HEK293 (cell line): ENCODE measurements around the gene AGO1.
"Not testable (repeated sequence)": the region's sequence is repeated elsewhere in the genome, so short reads cannot be mapped to it uniquely, and the experiment has no call there.

ENCODE experiments used
- CTCF ChIP-seq: fragments of 450-650 bp; formaldehyde crosslinking; IDR thresholded peaks from 2 replicates; pipeline ENCODE4 v1.5.1; 2016; ENCODE audit warnings: missing biosample characterization, missing genetic modification characterization
- KLF10 ChIP-seq: fragments of 450-650 bp; IDR thresholded peaks from 2 replicates; pipeline ENCODE4 v1.5.1; 2018; ENCODE audit warnings: missing biosample characterization, mild to moderate bottlenecking, missing genetic modification characterization
- YY1 ChIP-seq: fragments of 450-650 bp; formaldehyde crosslinking; IDR thresholded peaks from 2 replicates; pipeline ENCODE4 v1.5.1; 2018; ENCODE audit warnings: missing biosample characterization, missing genetic modification characterization
- ZNF10 ChIP-seq: fragments of 450-650 bp; formaldehyde crosslinking; IDR thresholded peaks from 2 replicates; pipeline ENCODE4 v1.5.1; 2017; ENCODE audit warnings: missing biosample characterization, missing genetic modification characterization
- ZNF112 ChIP-seq: fragments of 450-650 bp; formaldehyde crosslinking; IDR thresholded peaks from 2 replicates; pipeline ENCODE4 v1.5.0; 2017; ENCODE audit warnings: missing biosample characterization, missing genetic modification characterization
- ZNF280C ChIP-seq: fragments of 450-650 bp; formaldehyde crosslinking; IDR thresholded peaks from 2 replicates; pipeline ENCODE4 v1.5.1; 2016; ENCODE audit warnings: missing biosample characterization, missing genetic modification characterization
- ZNF362 ChIP-seq: fragments of 450-650 bp; formaldehyde crosslinking; IDR thresholded peaks from 2 replicates; pipeline ENCODE4 v1.5.1; 2016; ENCODE audit warnings: missing biosample characterization, missing genetic modification characterization
- ZNF449 ChIP-seq: fragments of 450-650 bp; formaldehyde crosslinking; IDR thresholded peaks from 2 replicates; pipeline ENCODE4 v1.5.1; 2017; ENCODE audit warnings: missing biosample characterization, mild to moderate bottlenecking, missing genetic modification characterization, moderate library complexity
- ZNF677 ChIP-seq: fragments of 450-650 bp; IDR thresholded peaks from 2 replicates; pipeline ENCODE4 v1.5.0; 2018; ENCODE audit warnings: missing biosample characterization, mild to moderate bottlenecking, missing genetic modification characterization, moderate library complexity
- ZSCAN23 ChIP-seq: fragments of 450-650 bp; formaldehyde crosslinking; IDR thresholded peaks from 2 replicates; pipeline ENCODE4 v1.5.1; 2016; ENCODE audit warnings: missing biosample characterization, missing genetic modification characterization
- TF ChIP-seq, protein P1 (sequence below): fragments of 450-650 bp; formaldehyde crosslinking; IDR thresholded peaks from 2 replicates; pipeline ENCODE4 v1.5.1; 2016; ENCODE audit warnings: missing biosample characterization, missing genetic modification characterization, low read depth
- TF ChIP-seq, protein P2 (sequence below): fragments of 450-650 bp; formaldehyde crosslinking; IDR thresholded peaks from 2 replicates; pipeline ENCODE4 v1.5.1; 2016; ENCODE audit warnings: missing biosample characterization, missing genetic modification characterization
- TF ChIP-seq, protein P3 (sequence below): sonication (generic); formaldehyde crosslinking; IDR thresholded peaks from 2 replicates; pipeline ENCODE4 v1.8.1; 2022; ENCODE audit warnings: mild to moderate bottlenecking, moderate library complexity, missing genetic modification reagents

DNA sequence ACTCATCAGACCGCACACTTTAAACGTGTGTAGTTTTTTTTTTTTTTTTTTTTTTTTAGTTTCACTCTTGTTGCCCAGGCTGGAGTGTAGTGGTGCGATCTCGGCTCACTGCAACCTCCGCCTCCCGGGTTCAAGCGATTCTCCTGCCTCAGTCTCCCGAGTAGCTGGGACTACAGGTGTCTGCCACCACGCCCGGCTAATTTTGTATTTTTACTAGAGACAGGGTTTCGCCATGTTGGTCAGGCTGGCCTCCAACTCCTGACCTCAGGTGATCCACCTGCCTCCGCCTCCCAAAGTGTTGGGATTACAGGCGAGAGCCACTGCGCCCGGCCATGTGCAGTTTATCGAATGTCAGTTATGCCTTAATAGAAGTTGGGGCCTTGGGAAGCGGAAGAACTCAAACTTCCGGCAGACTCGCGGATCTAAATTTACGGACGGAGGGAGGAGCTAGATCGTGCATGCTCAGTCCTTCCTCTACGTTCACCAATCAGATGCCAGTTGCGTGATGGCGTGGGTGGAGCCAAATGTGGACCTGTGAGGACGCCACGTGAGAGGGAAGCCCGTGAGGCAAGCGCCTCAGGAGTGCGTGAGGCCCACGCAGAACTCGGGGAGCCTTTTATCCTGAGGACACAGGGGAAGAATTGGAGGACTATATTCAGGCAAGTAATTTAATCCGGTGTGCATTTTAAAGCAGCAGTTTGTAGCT, 13.6 kb upstream of the AGO1 start:
- TF ChIP-seq KLF10 (tag by site-specific recombination); ZNF449; YY1 (tag by site-specific recombination); ZNF10 (tag by site-specific recombination); ZNF112 (tag by site-specific recombination); CTCF; ZNF362 (tag by site-specific recombination); ZNF280C (tag by site-specific recombination); ZNF677 (tag by site-specific recombination); ZSCAN23 (tag by site-specific recombination): not testable (repeated sequence)
- TF ChIP-seq, protein P1, sequence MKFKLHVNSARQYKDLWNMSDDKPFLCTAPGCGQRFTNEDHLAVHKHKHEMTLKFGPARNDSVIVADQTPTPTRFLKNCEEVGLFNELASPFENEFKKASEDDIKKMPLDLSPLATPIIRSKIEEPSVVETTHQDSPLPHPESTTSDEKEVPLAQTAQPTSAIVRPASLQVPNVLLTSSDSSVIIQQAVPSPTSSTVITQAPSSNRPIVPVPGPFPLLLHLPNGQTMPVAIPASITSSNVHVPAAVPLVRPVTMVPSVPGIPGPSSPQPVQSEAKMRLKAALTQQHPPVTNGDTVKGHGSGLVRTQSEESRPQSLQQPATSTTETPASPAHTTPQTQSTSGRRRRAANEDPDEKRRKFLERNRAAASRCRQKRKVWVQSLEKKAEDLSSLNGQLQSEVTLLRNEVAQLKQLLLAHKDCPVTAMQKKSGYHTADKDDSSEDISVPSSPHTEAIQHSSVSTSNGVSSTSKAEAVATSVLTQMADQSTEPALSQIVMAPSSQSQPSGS (tag by site-specific recombination) = not testable (repeated sequence)
- TF ChIP-seq, protein P2, sequence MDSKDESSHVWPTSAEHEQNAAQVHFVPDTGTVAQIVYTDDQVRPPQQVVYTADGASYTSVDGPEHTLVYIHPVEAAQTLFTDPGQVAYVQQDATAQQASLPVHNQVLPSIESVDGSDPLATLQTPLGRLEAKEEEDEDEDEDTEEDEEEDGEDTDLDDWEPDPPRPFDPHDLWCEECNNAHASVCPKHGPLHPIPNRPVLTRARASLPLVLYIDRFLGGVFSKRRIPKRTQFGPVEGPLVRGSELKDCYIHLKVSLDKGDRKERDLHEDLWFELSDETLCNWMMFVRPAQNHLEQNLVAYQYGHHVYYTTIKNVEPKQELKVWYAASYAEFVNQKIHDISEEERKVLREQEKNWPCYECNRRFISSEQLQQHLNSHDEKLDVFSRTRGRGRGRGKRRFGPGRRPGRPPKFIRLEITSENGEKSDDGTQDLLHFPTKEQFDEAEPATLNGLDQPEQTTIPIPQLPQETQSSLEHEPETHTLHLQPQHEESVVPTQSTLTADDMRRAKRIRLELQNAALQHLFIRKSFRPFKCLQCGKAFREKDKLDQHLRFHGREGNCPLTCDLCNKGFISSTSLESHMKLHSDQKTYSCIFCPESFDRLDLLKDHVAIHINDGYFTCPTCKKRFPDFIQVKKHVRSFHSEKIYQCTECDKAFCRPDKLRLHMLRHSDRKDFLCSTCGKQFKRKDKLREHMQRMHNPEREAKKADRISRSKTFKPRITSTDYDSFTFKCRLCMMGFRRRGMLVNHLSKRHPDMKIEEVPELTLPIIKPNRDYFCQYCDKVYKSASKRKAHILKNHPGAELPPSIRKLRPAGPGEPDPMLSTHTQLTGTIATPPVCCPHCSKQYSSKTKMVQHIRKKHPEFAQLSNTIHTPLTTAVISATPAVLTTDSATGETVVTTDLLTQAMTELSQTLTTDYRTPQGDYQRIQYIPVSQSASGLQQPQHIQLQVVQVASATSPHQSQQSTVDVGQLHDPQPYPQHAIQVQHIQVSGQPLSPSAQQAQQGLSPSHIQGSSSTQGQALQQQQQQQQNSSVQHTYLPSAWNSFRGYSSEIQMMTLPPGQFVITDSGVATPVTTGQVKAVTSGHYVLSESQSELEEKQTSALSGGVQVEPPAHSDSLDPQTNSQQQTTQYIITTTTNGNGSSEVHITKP = not testable (repeated sequence)
- TF ChIP-seq, protein P3, sequence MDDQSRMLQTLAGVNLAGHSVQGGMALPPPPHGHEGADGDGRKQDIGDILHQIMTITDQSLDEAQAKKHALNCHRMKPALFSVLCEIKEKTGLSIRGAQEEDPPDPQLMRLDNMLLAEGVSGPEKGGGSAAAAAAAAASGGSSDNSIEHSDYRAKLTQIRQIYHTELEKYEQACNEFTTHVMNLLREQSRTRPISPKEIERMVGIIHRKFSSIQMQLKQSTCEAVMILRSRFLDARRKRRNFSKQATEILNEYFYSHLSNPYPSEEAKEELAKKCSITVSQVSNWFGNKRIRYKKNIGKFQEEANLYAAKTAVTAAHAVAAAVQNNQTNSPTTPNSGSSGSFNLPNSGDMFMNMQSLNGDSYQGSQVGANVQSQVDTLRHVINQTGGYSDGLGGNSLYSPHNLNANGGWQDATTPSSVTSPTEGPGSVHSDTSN (CRISPR knock-in tag) = not testable (repeated sequence)
